GM21423 (cell line): Measurements from ENCODE around the gene LIPK.
A peak's percentile ranks its signal among the peaks of the same experiment; 100 is the strongest.

Source experiments
- ATAC-seq: cut with Tn5 transposase; IDR thresholded peaks from one replicate; pipeline ENCODE4 v1.9.1; 2021; ENCODE audit warnings: mild to moderate bottlenecking, moderate library complexity; ENCODE audit not compliant: unreplicated experiment

The LIPK gene

GRCh38 chr10:88783724-88784123, 77.7 kb downstream of the LIPK start:
- no peak for ATAC-seq

GRCh38 chr10:88786032-88786770, 80.2 kb downstream of the LIPK start:
- ATAC-seq = no peak

- no peak for ATAC-seq
These were observed 81.4 kb downstream of the LIPK start for GRCh38 chr10:88787463-88787862.

- no peak for ATAC-seq
These were observed 82.9 kb downstream of the LIPK start for GRCh38 chr10:88788924-88789323.

- ATAC-seq = no peak
These were observed 85.9 kb downstream of the LIPK start for GRCh38 chr10:88791924-88792323.

- no peak for ATAC-seq
These were observed 86.6 kb downstream of the LIPK start for GRCh38 chr10:88792661-88793060.

GRCh38 chr10:88793712-88794299, 87.8 kb downstream of the LIPK start:
- ATAC-seq = peak; percentile 53

GRCh38 chr10:88794731-88795130, 88.7 kb downstream of the LIPK start:
- ATAC-seq = no peak

- ATAC-seq = no peak
These were observed 94.4 kb downstream of the LIPK start for GRCh38 chr10:88800152-88801125.
